GM06990 (cell line): ENCODE results near the gene FBN1.

Source experiments
- DNase-seq: peaks from one replicate; pipeline ENCODE4 v3.0.0-alpha.2; 2011; ENCODE audit not compliant: insufficient read length; ENCODE audit errors: extremely low read depth
- H3K27me3 ChIP-seq: replicated peaks from 2 replicates; pipeline ENCODE4 v1.6.0; 2011; ENCODE audit warnings: low read length; ENCODE audit not compliant: control insufficient read depth, insufficient read depth
- H3K36me3 ChIP-seq: 2 replicates; pipeline ENCODE4 v1.5.1; 2011; ENCODE audit warnings: low read length; ENCODE audit not compliant: control insufficient read depth, insufficient read depth
- H3K4me3 ChIP-seq: replicated peaks from 2 replicates; pipeline ENCODE4 v1.5.1; 2011; ENCODE audit warnings: low read depth, mild to moderate bottlenecking, control low read depth, low read length
- CTCF ChIP-seq: IDR thresholded peaks from 2 replicates; pipeline ENCODE4 v1.5.1; 2011; ENCODE audit warnings: low read length, control low read depth, mild to moderate bottlenecking, inconsistent platforms; ENCODE audit not compliant: insufficient read depth, poor library complexity, severe bottlenecking

FBN1 gene

DNA sequence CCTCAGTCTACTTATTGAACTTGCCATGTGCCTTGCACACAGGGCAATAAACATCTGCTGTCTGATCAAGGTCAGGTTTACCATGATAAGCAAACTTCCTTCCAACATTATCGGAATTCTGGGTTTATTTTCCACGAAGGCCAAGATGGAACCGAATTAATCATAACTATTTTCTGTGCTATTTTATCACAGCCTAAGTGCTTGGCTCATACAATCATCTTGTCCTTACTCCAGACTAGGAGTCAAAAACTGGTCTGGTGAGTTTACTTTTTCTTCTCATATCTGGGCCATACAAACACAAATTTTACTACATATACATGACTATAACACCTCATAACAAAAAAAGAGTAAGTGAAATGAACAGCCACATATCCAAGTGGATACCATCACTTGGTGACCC, 2.3 kb downstream of the FBN1 start:
- Histone ChIP-seq H3K36me3 (no peaks in the 10 kb centered on the region), H3K27me3 (no peaks in the 10 kb centered on the region), H3K4me3 (no peak overlapping the region)
- no peak for DNase-seq
- TF ChIP-seq CTCF: no peak

DNA sequence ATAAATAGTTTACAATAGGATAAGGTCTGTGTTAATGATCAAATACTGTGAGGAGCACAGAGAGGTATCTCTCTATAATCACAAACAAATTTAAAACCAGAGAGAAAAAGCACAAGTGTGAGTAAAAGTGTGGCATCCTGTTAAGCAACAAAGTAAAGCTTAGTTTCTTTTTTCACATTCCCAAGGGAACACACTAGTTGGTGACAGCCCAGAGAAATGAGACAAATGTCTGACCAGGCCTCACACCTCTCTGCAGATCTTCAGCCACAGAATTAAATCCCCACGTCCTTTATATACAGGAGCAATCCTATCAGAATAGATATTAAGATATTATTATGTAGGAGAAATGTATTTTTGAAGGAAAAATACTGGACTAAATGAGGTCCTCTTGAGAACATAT, 2.7 kb downstream of the FBN1 start:
- Histone ChIP-seq H3K27me3 (no peaks in the 10 kb centered on the region), H3K36me3 (no peaks in the 10 kb centered on the region)

GRCh38 chr15:48641416-48641815, 4.1 kb downstream of the FBN1 start:
- no peak for DNase-seq
- TF ChIP-seq CTCF: peak; percentile 58
- no peaks in the 10 kb centered on the region for H3K36me3 ChIP-seq
- H3K4me3 ChIP-seq: no peak overlapping the region
- H3K27me3 ChIP-seq: no peaks in the 10 kb centered on the region

More for the DNA sequence above, 2.7 kb downstream of the FBN1 start:
- no peak overlapping the region for H3K4me3 ChIP-seq
- no peak for TF ChIP-seq CTCF
- no peak for DNase-seq

DNA sequence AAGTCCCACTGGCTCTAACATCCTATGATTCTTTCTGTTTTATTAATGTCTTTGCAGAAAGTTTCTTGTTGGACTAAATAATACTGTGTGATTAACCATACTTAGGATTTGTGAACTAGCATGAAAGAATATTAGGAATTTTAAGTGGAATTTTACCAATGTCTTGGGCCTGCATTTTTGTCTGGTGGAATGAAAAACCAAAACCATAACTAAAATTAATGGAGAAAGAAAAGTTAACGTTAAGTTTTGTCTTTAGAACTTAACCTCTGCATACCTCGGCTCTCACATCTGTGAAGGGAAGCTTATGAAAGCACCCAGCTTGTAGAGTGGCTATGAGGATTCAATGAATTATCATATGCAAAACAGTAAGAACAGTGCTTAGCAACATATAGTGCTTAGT, 6.5 kb downstream of the FBN1 start:
- Histone ChIP-seq H3K27me3 (no peaks in the 10 kb centered on the region), H3K36me3 (no peaks in the 10 kb centered on the region), H3K4me3 (no peak overlapping the region)
- no peak for TF ChIP-seq CTCF
- no peak for DNase-seq

- Histone ChIP-seq H3K4me3 (no peak overlapping the region), H3K27me3 (no peaks in the 10 kb centered on the region), H3K36me3 (no peaks in the 10 kb centered on the region)
- TF ChIP-seq CTCF: no peak
- DNase-seq: no peak
Observed at GRCh38 chr15:48637639-48638038, 7.9 kb downstream of the FBN1 start.

GRCh38 chr15:48636511-48636910, 9.0 kb downstream of the FBN1 start:
- Histone ChIP-seq H3K36me3 (no peaks in the 10 kb centered on the region), H3K4me3 (no peak overlapping the region), H3K27me3 (no peaks in the 10 kb centered on the region)
- DNase-seq: no peak
- no peak for TF ChIP-seq CTCF
